GM18505 (cell line): ENCODE results near the gene ZSCAN9.

Source experiments
- ATAC-seq: cut with Tn5 transposase; IDR thresholded peaks from one replicate; pipeline ENCODE4 v1.9.1; 2021; ENCODE audit not compliant: unreplicated experiment
- POLR2A ChIP-seq: IDR thresholded peaks from 4 replicates; pipeline ENCODE4 v1.6.1; 2011; ENCODE audit warnings: borderline replicate concordance; ENCODE audit not compliant: insufficient read depth, insufficient read length; ENCODE audit errors: extremely low read depth

The ZSCAN9 gene

GRCh38 chr6:28243946-28244345 lies 18.9 kb downstream of the ZSCAN9 start:
- no peak for TF ChIP-seq POLR2A

GRCh38 chr6:28245206-28245941 lies 20.3 kb downstream of the ZSCAN9 start:
- ATAC-seq = no peak
- TF ChIP-seq POLR2A = no peak

More at GRCh38 chr6:28243946-28244345, 18.9 kb downstream of the ZSCAN9 start:
- ATAC-seq = no peak

DNA sequence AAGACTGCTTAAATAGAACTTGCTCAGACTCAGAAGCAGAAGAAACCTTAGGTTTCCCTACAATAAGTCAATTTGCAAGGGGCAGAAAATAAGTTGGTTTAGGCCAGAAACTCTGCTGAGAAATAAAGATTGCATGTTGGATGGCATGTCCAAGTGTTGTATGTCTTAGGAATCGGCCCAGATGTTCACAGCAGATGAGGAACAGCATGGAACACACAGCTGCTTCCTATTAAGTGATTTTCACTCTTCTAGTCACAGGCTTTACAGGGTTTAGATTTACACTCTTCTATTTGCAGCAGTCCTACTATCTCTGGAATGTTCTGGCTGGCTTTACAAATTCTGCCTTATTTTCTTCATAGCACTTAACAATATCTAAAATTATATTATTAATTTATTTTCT lies 23.8 kb downstream of the ZSCAN9 start:
- ATAC-seq = no peak
- TF ChIP-seq POLR2A = no peak

DNA sequence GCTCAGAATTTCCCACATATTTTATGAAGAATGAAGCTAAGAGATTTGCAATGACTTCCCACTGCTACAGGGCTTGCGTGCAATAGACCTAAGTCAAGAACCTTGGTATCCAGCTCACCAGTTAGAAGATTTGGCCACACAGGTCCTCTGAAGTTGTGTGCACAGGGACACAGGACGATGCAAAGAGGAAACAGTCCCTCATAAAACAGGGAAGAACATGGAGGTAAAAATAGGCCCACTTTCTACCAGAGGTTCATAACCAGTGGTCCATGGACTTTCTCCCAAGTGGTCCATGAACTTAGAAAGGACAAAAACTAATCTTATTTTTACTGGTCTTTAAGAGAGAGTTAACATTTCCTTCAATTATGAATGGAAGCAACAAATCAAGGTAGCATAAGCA lies 25.7 kb downstream of the ZSCAN9 start:
- no peak for TF ChIP-seq POLR2A
- ATAC-seq = no peak

- ATAC-seq = peak; percentile 39
- no peak for TF ChIP-seq POLR2A
Observed at GRCh38 chr6:28251661-28252008, 26.6 kb downstream of the ZSCAN9 start.

GRCh38 chr6:28252009-28252975 lies 27.2 kb downstream of the ZSCAN9 start, which contains the start of gene ZKSCAN4:
ZKSCAN4 (minus strand) TSS chr6:28252269; CDS start chr6:28251980, 289 bp downstream.
- TF ChIP-seq POLR2A = peak; percentile 29
- ATAC-seq = peak; percentile 71

DNA sequence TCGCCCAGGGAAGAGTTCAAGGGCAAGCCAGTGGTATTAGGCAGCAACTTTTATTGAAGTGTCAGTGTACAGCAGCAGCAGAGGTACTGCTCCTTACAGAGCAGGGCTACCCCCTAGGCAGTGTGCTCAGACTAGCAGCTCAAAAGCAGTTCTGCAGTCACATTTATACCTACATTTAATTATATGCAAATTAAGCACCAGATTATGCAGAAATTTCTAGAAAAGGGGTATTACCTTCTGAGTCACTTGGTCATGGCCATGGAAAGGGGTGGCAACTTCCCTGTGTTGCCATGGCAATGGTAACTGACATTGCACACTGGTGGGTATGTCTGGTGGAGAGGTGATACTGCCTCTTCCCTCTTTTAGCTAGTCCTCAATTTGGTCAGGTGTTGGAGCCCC lies 29.0 kb downstream of the ZSCAN9 start:
- ATAC-seq = no peak
- no peak for TF ChIP-seq POLR2A

DNA sequence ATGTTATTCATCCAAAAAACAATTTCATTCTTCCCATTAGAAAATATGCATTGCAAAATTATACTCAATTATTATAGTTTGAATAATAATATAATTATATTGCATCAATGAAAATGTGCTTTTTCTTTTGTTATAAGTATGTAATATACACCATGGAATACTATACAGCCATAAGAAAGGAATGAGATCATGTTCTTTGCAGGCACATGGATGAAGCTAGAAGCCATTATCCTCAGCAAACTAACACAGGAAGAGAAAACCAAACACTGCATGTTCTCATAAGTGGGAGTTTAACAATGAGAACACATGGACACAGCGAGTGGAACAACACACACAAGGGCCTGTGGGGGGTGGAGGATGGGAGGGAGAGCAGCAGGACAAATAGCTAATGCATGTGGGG lies 32.0 kb downstream of the ZSCAN9 start:
- TF ChIP-seq POLR2A = no peak

GRCh38 chr6:28258877-28259777 lies 34.1 kb downstream of the ZSCAN9 start, which contains the start of gene NKAPL:
NKAPL (plus strand) TSS chr6:28259297; CDS start chr6:28259372, 75 bp downstream.
- no peak for ATAC-seq
- no peak for TF ChIP-seq POLR2A

More for the DNA sequence above, 32.0 kb downstream of the ZSCAN9 start:
- ATAC-seq = no peak

GRCh38 chr6:28263922-28264321 lies 38.8 kb downstream of the ZSCAN9 start:
- TF ChIP-seq POLR2A = no peak

GRCh38 chr6:28264834-28265401 lies 39.8 kb downstream of the ZSCAN9 start:
- no peak for TF ChIP-seq POLR2A
- no peak for ATAC-seq

More at GRCh38 chr6:28263922-28264321, 38.8 kb downstream of the ZSCAN9 start:
- no peak for ATAC-seq

- no peak for ATAC-seq
- no peak for TF ChIP-seq POLR2A
Observed at GRCh38 chr6:28266563-28266961, 41.5 kb downstream of the ZSCAN9 start.
